SK-N-SH treated with all-trans-retinoic acid at 6 μM for 48 hours (cell line): ENCODE results near the gene LILRB5.

Experiments used
- ARNTL ChIP-seq: fragments of 450-650 bp; formaldehyde crosslinking; IDR thresholded peaks from 2 replicates; pipeline ENCODE4 v1.5.0; 2020; ENCODE audit warnings: low read depth, mild to moderate bottlenecking, moderate library complexity, borderline replicate concordance
- BACH2 ChIP-seq: fragments of 250-450 bp; sonication (Bioruptor Pico); IDR thresholded peaks from 2 replicates; pipeline ENCODE4 v1.9.0; 2021; ENCODE audit warnings: mild to moderate bottlenecking, borderline replicate concordance
- ESRRG ChIP-seq: fragments of 250-450 bp; sonication (Bioruptor Pico); IDR thresholded peaks from 2 replicates; pipeline ENCODE4 v1.6.1; 2021; ENCODE audit warnings: mild to moderate bottlenecking
- PATZ1 ChIP-seq: fragments of 250-450 bp; sonication (Bioruptor Pico); IDR thresholded peaks from 2 replicates; pipeline ENCODE4 v1.8.0; 2020; ENCODE audit warnings: mild to moderate bottlenecking, moderate library complexity, borderline replicate concordance
- POU6F1 ChIP-seq: fragments of 250-450 bp; sonication (Bioruptor Pico); IDR thresholded peaks from 2 replicates; pipeline ENCODE4 v1.8.0; 2021; ENCODE audit warnings: low read depth, mild to moderate bottlenecking, moderate library complexity, borderline replicate concordance
- RARB ChIP-seq: fragments of 250-450 bp; sonication (Bioruptor Pico); IDR thresholded peaks from 2 replicates; pipeline ENCODE4 v1.8.0; 2021; ENCODE audit warnings: mild to moderate bottlenecking, moderate library complexity
- ZC3H10 ChIP-seq: fragments of 250-450 bp; sonication (Bioruptor Pico); IDR thresholded peaks from 2 replicates; pipeline ENCODE4 v1.5.1; 2021; ENCODE audit warnings: mild to moderate bottlenecking, moderate library complexity

GRCh38 chr19:54203151-54203611 is 53.9 kb downstream of the LILRB5 start:
- TF ChIP-seq POU6F1 = no peak
- no peak for TF ChIP-seq ZC3H10 (CRISPR knock-in tag)
- TF ChIP-seq ESRRG (CRISPR knock-in tag) = no peak
- no peak for TF ChIP-seq PATZ1 (CRISPR knock-in tag)
- no peak for TF ChIP-seq ARNTL (CRISPR knock-in tag)
- TF ChIP-seq BACH2 (CRISPR knock-in tag) = no peak
- TF ChIP-seq RARB (CRISPR knock-in tag) = no peak
